HepG2 (cell line): ENCODE results near the gene MC2R. TPM values are rescaled to one million over a fixed set of nuclear protein-coding genes. Genes with fewer than 3 reads are reported as not detected.

Source experiments
- ATAC-seq: fragments of 200-7000 bp; cut with Tn5 transposase; 3 replicates; pipeline ENCODE4 v1.9.1; 2020; ENCODE audit warnings: mild to moderate bottlenecking, moderate library complexity
- BruUV-seq: library from RNA; stranded (reverse); fragments of 400-500 nt; replicated peaks from 2 replicates; lab custom pipeline; 2021; lab: Mats Ljungman, UMichigan
- CTCF ChIA-PET: fragments of 300-600 bp; formaldehyde crosslinking; extraction: SDS; loops from one replicate; lab custom pipeline; 2021; ENCODE audit warnings: low total read pairs, inconsistent platforms, low intra/inter-chr PET ratio; lab: Yijun Ruan, JAX
- POLR2A ChIA-PET: fragments of 350-600 bp; sonication (Branson Sonifier 250); formaldehyde crosslinking; loops from one replicate; lab custom pipeline; 2020; ENCODE audit warnings: antibody characterized with exemption, inconsistent platforms; lab: Yijun Ruan, JAX
- DNase-seq: peaks from one replicate; pipeline ENCODE4 v3.0.0-alpha.2; 2015; ENCODE audit warnings: low spot score
- FAIRE-seq: peaks from 3 replicates; lab custom pipeline; 2011; peaks lifted over from hg19 to GRCh38; lab: Jason Lieb, UNC
- H2AFZ ChIP-seq: one replicate; pipeline ENCODE4 v1.6.1; 2011; ENCODE audit warnings: low read length, inconsistent platforms
- H3K27ac ChIP-seq: fragments of 300-600 bp; 3 replicates; pipeline ENCODE4 v1.8.0; 2011; ENCODE audit warnings: mixed run types, mild to moderate bottlenecking, mixed read lengths, low read length, inconsistent platforms; ENCODE audit not compliant: insufficient read depth; ENCODE audit errors: extremely low read length
- H3K27me3 ChIP-seq, 2 experiments: fragments of 200-600 bp in 1 of 2; 2 replicates in 1 of 2; 3 replicates in 1 of 2; pipeline versions ENCODE4 v1.6.0 to v1.8.0; 2011; ENCODE audit warnings: low read length in 2 of 2, mild to moderate bottlenecking in 2 of 2, moderate library complexity in 2 of 2, inconsistent platforms in 1 of 2; ENCODE audit not compliant: insufficient read depth in 2 of 2, control insufficient read depth in 1 of 2
- H3K36me3 ChIP-seq, 2 experiments: fragments of 200-600 bp in 1 of 2; replicated peaks in 1 of 2; 2 replicates in 1 of 2; 3 replicates in 1 of 2; pipeline versions ENCODE4 v1.5.1 to v1.8.0; 2011; ENCODE audit warnings: low read length in 2 of 2, inconsistent platforms in 1 of 2; ENCODE audit not compliant: insufficient read depth in 2 of 2, control insufficient read depth in 1 of 2
- H3K4me1 ChIP-seq: 2 replicates; pipeline ENCODE4 v1.5.1; 2012; ENCODE audit warnings: low read length, inconsistent platforms; ENCODE audit not compliant: insufficient read depth
- H3K4me2 ChIP-seq: 2 replicates; pipeline ENCODE4 v1.6.0; 2011; ENCODE audit warnings: low read depth, low read length, inconsistent platforms
- H3K4me3 ChIP-seq, 3 experiments: fragments of 200-600 bp in 1 of 3; sonication (generic), shearing (Covaris generic) in 1 of 3; replicated peaks in 1 of 3; 2 replicates each; pipeline ENCODE4 v1.5.1; 2011 to 2016; ENCODE audit warnings: low read length in 3 of 3, inconsistent platforms in 2 of 3, low read depth in 2 of 3, mild to moderate bottlenecking in 2 of 3, control low read depth in 1 of 3, mixed read lengths in 1 of 3; ENCODE audit not compliant: insufficient read depth in 1 of 3
- H3K79me2 ChIP-seq: one replicate; pipeline ENCODE4 v1.6.1; 2011; ENCODE audit warnings: low read length, inconsistent platforms; ENCODE audit not compliant: insufficient read depth
- H3K9ac ChIP-seq: 2 replicates; pipeline ENCODE4 v1.6.0; 2011; ENCODE audit warnings: mild to moderate bottlenecking, low read depth, low read length, inconsistent platforms; ENCODE audit not compliant: insufficient read depth
- H3K9me3 ChIP-seq: 2 replicates; pipeline ENCODE4 v1.5.1; 2012; ENCODE audit warnings: mild to moderate bottlenecking, low read length
- H4K20me1 ChIP-seq: 2 replicates; pipeline ENCODE4 v1.6.0; 2011; ENCODE audit warnings: inconsistent platforms, mild to moderate bottlenecking, low read length, moderate library complexity; ENCODE audit not compliant: insufficient read depth
- ATF3 ChIP-seq: sonication (generic); formaldehyde crosslinking; IDR thresholded peaks from 2 replicates; pipeline ENCODE4 v1.4.0; 2020; ENCODE audit warnings: missing genetic modification reagents
- CENPT ChIP-seq: sonication (generic); formaldehyde crosslinking; IDR thresholded peaks from 2 replicates; pipeline ENCODE4 v1.8.0; 2022; ENCODE audit warnings: low read depth, mild to moderate bottlenecking, moderate library complexity, missing genetic modification reagents
- HBP1 ChIP-seq: IDR thresholded peaks from 2 replicates; pipeline ENCODE4 v1.6.1; 2016; ENCODE audit warnings: low read depth, control low read depth
- KLF16 ChIP-seq, 2 experiments: sonication (generic) in 1 of 2; formaldehyde crosslinking in 1 of 2; IDR thresholded peaks; 2 replicates each; pipeline versions ENCODE4 v1.6.1 to v1.8.0; 2016 to 2023; ENCODE audit warnings: missing genetic modification reagents in 2 of 2, missing compliant biosample characterization in 1 of 2
- MATR3 ChIP-seq: sonication (generic); formaldehyde crosslinking; IDR thresholded peaks from 2 replicates; pipeline ENCODE4 v1.4.0; 2020; ENCODE audit warnings: missing genetic modification reagents
- NR2F2 ChIP-seq: IDR thresholded peaks from 2 replicates; pipeline ENCODE4 v1.6.1; 2012; ENCODE audit warnings: low read depth, inconsistent platforms, borderline replicate concordance
- PAF1 ChIP-seq: IDR thresholded peaks from 2 replicates; pipeline ENCODE4 v1.6.1; 2016; ENCODE audit warnings: missing genetic modification reagents, missing compliant biosample characterization
- PCBP2 ChIP-seq: fragments of 200-400 bp; formaldehyde crosslinking; optimal IDR thresholded peaks from 2 replicates; pipeline ENCODE3; 2018; ENCODE audit warnings: low read length, low read depth; ENCODE audit not compliant: poor library complexity, severe bottlenecking
- REL ChIP-seq: sonication (generic); formaldehyde crosslinking; conservative IDR thresholded peaks from 2 replicates; pipeline ENCODE4 v1.8.0; 2022; ENCODE audit warnings: mild to moderate bottlenecking, missing genetic modification reagents, moderate library complexity
- SATB2 ChIP-seq: sonication (generic); formaldehyde crosslinking; IDR thresholded peaks from 2 replicates; pipeline ENCODE4 v1.5.0; 2020; ENCODE audit warnings: missing genetic modification reagents
- STAT5B ChIP-seq: sonication (generic); formaldehyde crosslinking; IDR thresholded peaks from 2 replicates; pipeline ENCODE4 v1.4.0; 2020; ENCODE audit warnings: missing genetic modification reagents
- ZNF138 ChIP-seq: sonication (generic); formaldehyde crosslinking; IDR thresholded peaks from 2 replicates; pipeline ENCODE4 v1.5.0; 2020; ENCODE audit warnings: mild to moderate bottlenecking, low read depth, missing genetic modification reagents
- ZNF546 ChIP-seq: sonication (generic); formaldehyde crosslinking; conservative IDR thresholded peaks from 2 replicates; pipeline ENCODE4 v1.8.1; 2023; ENCODE audit warnings: mild to moderate bottlenecking, missing genetic modification reagents
- ZNF562 ChIP-seq: sonication (generic); formaldehyde crosslinking; IDR thresholded peaks from 2 replicates; pipeline ENCODE4 v1.8.0; 2022; ENCODE audit warnings: missing genetic modification reagents, borderline replicate concordance
- ZNF776 ChIP-seq: sonication (generic); formaldehyde crosslinking; IDR thresholded peaks from 2 replicates; pipeline ENCODE4 v1.4.0; 2020; ENCODE audit warnings: mild to moderate bottlenecking, missing genetic modification reagents
- ZNF800 ChIP-seq: sonication (generic); formaldehyde crosslinking; IDR thresholded peaks from 2 replicates; pipeline ENCODE4 v1.4.0; 2020; ENCODE audit warnings: missing genetic modification reagents
- WGBS: methylation state at CpG from one replicate; pipeline ENCODE4 v1.1.6; 2017; ENCODE audit warnings: low lambda C conversion rate; 5-methylcytosine and 5-hydroxymethylcytosine counted together
- in situ Hi-C: cut with HindIII; loops from 2 replicates; pipeline ENCODE4 v1.10.0; 2017; ENCODE audit warnings: low pct_unique_long_range_greater_than_20kb; ENCODE audit not compliant: extremely low pct_ligation_motif_present
- intact Hi-C: fragments of 100-400 bp; cut with micrococcal nuclease; formaldehyde crosslinking; loops from one replicate; pipeline ENCODE4 v1.10.0; 2022; ENCODE audit not compliant: unreplicated experiment
- polyA plus RNA-seq, 8 experiments: library from polyadenylated mRNA; depleted of rRNA in 3 of 8; stranded (reverse) in 7 of 8; unstranded in 1 of 8; fragments of >200 nt; fragmentation: Illumina TruSeq in 4 of 8; extraction: Trizol in 4 of 8; gene quantifications; 2 replicates each; pipeline versions ENCODE4 v1.2.1 to v1.2.3, GENCODE V29; 2011 to 2016; ENCODE audit warnings: low read depth in 4 of 8, missing spikeins in 1 of 8, mixed read lengths in 1 of 8; ENCODE audit not compliant: insufficient read depth in 1 of 8
- total RNA-seq, 5 experiments: library from RNA; depleted of rRNA; stranded (reverse); fragments of >200 nt; fragmentation: Illumina TruSeq; extraction: Trizol; gene quantifications; 2 replicates each; pipeline ENCODE4 v1.2.3, GENCODE V29; 2016; ENCODE audit warnings: low read depth in 1 of 5

Gene MC2R
- total and polyA plus RNA-seq, 2 of the 13 experiments (the other 11 are each of a cell fraction or from before 2014, with no cell fraction given) = not detected

- no peaks in the 10 kb centered on the region for H3K9me3 ChIP-seq
- TF ChIP-seq ZNF800 (CRISPR knock-in tag) = no peak
- FAIRE-seq = no peak
- POLR2A ChIA-PET = no interaction called here
- 28% methylated on average over 2 of the region's 2 CpGs for WGBS
- H3K79me2 ChIP-seq = no peaks in the 10 kb centered on the region
- H3K36me3 ChIP-seq = no peaks in the 10 kb centered on the region
- DNase-seq = no peak
- no peak overlapping the region for H3K4me3 ChIP-seq
- no peak overlapping the region for H3K4me2 ChIP-seq
- ATAC-seq = no peak
- H4K20me1 ChIP-seq = 0 out of 2 replicates have a peak, but pooled peaks cover 2% of the 10 kb centered on the region
- H2AFZ ChIP-seq = no peak overlapping the region
- CTCF ChIA-PET = no interaction called here
- H3K27me3 ChIP-seq = no peaks in the 10 kb centered on the region
- no peak overlapping the region for H3K27ac ChIP-seq
- H3K9ac ChIP-seq = no peak overlapping the region
- in situ Hi-C loops = no loop called here
- BruUV-seq = no TSS peak
- intact Hi-C loops = no loop called here
- no peaks in the 10 kb centered on the region for H3K4me1 ChIP-seq
Observed at GRCh38 chr18:13945811-13946210, 30.5 kb upstream of the MC2R start.

GRCh38 chr18:13943338-13943737, 28.0 kb upstream of the MC2R start:
- ATAC-seq = no peak
- H4K20me1 ChIP-seq = 0 out of 2 replicates have a peak, but pooled peaks cover 2% of the 10 kb centered on the region
- H3K9ac ChIP-seq = no peak overlapping the region
- H3K36me3 ChIP-seq = no peaks in the 10 kb centered on the region
- in situ Hi-C loops (no loop called here), intact Hi-C loops (no loop called here)
- ChIA-PET CTCF (no interaction called here), POLR2A (no interaction called here)
- no peak for DNase-seq
- no TSS peak for BruUV-seq
- no peak overlapping the region for H3K4me3 ChIP-seq
- no peak overlapping the region for H3K4me2 ChIP-seq
- 0% methylated on average over 2 of the region's 2 CpGs for WGBS
- TF ChIP-seq SATB2 (CRISPR knock-in tag) = no peak
- no peak for TF ChIP-seq MATR3 (CRISPR knock-in tag)
- no peak for TF ChIP-seq PAF1 (CRISPR knock-in tag)
- TF ChIP-seq REL (CRISPR knock-in tag) = no peak
- no peak for TF ChIP-seq KLF16 (CRISPR knock-in tag; IDR thresholded peaks at IDR 0.05)
- no peak for TF ChIP-seq STAT5B (CRISPR knock-in tag)
- TF ChIP-seq CENPT = no peak
- no peak for TF ChIP-seq HBP1 (CRISPR knock-in tag)
- no peak for TF ChIP-seq ATF3
- no peak for TF ChIP-seq ZNF562 (CRISPR knock-in tag)
- no peak for TF ChIP-seq PCBP2
- TF ChIP-seq ZNF138 (CRISPR knock-in tag) = no peak
- no peak for TF ChIP-seq NR2F2
- no peak for TF ChIP-seq ZNF776
- no peak for TF ChIP-seq ZNF546 (CRISPR knock-in tag)
- H3K9me3 ChIP-seq = no peaks in the 10 kb centered on the region
- FAIRE-seq = no peak
- no peak overlapping the region for H3K27ac ChIP-seq
- H3K79me2 ChIP-seq = no peaks in the 10 kb centered on the region
- no peak overlapping the region for H2AFZ ChIP-seq
- no peaks in the 10 kb centered on the region for H3K27me3 ChIP-seq
- H3K4me1 ChIP-seq = no peaks in the 10 kb centered on the region
